HG03571 (cell line): Measurements from ENCODE around the gene RMI2.

Source experiments
- ATAC-seq: cut with Tn5 transposase; IDR thresholded peaks from one replicate; pipeline ENCODE4 v1.9.1; 2021; ENCODE audit not compliant: unreplicated experiment

Gene RMI2

DNA sequence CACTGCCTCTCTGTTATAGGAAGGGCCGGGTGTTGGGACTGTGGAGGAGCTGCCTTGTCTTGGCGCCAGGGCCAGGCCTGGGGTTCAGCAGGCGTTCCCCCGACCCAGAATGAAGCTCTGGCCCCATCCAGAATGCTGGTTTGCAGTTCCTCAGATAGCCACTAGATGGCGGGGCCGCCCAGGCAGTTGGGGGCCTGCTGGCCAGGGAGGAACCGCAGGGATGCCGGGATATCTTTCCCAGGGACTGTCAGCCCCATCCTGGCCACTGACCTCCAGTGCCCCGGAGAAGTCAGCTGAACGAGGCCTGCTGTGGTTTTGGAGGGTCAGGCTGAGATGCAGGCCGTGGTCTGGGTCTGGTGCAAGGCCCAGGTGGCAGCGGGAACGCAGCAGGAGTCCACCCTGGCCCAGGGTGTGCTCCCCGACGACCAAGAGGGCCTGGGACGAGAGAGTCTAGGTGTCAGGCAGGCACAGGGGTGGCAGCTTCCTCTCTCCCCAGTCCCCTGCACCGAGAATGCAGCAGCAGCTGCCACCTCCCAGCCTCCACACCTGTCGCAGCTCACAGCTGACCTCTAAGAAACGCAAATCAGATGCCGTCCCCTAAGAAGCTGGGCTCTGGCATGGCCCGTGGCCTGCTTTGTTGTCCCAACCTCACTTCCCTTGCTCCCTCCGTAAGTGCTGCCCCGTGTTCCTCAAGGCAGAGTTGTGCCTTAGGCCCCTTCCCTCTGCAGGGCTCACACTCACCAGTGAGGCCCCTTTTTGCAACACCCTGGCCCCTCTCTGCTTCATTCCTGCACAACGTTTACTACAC is 51.2 kb downstream of the RMI2 start:
- no peak for ATAC-seq

DNA sequence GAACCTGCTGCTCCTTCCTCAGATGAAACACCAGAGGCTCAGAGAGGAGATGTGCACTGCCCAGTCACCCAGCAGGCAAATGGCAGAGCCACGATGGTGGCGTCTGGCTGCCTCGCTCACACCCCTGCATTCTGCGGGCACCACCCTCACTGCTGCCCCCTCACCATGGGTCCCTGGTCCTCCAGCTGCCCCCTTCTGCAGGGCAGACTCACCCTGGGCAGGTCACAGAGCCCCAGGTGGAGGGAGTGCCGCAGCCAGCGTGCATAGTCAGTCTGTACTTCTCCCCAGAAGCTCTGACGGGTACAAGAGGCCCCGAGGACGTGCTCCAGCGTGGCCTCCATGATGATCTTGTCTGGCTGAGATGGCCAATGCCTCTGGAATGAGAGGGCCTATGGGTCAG is 52.9 kb downstream of the RMI2 start:
- ATAC-seq: no peak

DNA sequence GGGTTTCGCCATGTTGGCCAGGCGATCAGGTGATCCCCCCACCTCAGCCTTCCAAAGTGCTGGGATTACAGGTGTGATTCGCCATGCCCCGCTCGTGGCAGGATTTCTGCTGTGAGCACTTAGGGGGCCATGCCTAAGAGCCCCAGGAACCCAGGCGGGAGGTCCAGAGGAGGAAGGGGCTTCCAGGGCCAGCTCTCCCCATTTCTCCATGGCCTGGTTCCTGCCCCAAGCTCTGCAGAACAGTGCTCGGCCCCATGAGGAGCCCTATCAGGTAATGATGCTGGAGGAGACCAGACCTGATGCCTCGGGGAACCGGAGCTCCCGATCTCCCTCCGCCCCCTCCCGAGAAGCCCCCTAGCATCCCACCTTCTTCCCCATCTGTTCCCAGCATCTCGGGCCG is 53.6 kb downstream of the RMI2 start:
- ATAC-seq: no peak

DNA sequence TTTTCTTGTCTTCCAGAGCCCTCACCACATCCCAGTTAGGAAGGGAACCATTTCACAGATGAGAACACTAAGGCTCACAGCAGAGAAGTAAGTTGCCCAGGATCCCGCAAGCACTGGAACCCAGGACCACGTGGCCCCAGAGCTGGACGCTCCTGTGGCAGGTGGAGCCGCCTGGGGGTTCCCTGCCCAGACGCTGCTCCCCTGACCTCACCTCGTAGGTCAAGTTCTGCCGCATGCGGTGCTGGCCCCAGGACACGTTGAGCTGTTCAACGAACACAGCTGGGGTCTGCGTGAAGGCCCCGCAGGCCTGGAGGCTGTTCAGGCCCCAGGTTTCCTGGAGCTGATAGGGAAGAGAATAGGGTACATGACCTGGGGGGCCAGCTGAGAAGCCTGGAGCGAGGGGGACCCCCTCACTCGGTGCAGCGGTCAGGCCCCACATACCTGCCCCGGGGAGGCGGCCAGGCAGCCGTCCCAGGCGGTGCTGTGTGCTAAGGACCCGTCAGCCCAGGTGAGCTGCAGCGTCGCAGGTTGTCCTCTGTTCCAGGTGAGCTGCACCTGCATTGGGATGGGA is 54.1 kb downstream of the RMI2 start:
- no peak for ATAC-seq

DNA sequence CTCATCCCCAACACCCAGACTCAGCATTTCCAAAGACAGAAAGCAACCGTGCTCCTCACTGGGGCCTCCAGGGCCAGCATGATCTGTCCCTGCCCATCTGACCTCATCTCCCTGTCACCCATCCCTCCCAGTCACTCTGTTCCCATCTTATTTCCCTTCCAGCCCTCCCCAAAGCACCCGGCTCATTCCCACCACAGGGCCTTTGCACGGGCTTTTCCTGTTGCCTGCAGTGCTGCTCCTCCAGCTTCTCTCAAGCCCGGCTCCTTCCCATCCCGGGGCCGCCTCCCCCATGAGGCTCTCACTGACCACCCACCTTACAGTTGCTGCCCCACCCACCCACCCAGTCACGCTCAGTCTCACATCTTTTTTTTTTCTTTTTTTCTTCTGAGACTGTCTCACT is 54.8 kb downstream of the RMI2 start:
- no peak for ATAC-seq
